Mucosa of descending colon (tissue), 3 donors: Measurements from ENCODE around the gene ST6GALNAC2. TPM values are rescaled to one million over a fixed set of nuclear protein-coding genes. Genes with fewer than 3 reads are reported as not detected.

Experiments used
- ATAC-seq: fragments of 200-7000 bp; cut with Tn5 transposase; one replicate; pipeline ENCODE4 v1.9.1; 2020; ENCODE audit warnings: mild to moderate bottlenecking, moderate library complexity
- DNase-seq, 3 donors: peaks; one replicate each; pipeline ENCODE4 v3.0.0-alpha.2; 2020
- H3K36me3 ChIP-seq: fragments of 200-600 bp; one replicate; pipeline ENCODE4 v1.8.0; 2021; ENCODE audit warnings: low read depth, mild to moderate bottlenecking
- H3K4me1 ChIP-seq: fragments of 200-600 bp; one replicate; pipeline ENCODE4 v1.8.0; 2021; ENCODE audit warnings: low read depth, mild to moderate bottlenecking
- H3K4me3 ChIP-seq: fragments of 200-600 bp; one replicate; pipeline ENCODE4 v1.8.0; 2021; ENCODE audit warnings: mild to moderate bottlenecking
- H3K9me3 ChIP-seq: fragments of 200-600 bp; one replicate; pipeline ENCODE4 v1.8.0; 2021; ENCODE audit warnings: mild to moderate bottlenecking
- CTCF ChIP-seq: fragments of 200-600 bp; IDR thresholded peaks from one replicate; pipeline ENCODE4 v1.8.0; 2022; ENCODE audit warnings: antibody characterized with exemption, mild to moderate bottlenecking
- intact Hi-C, 2 donors: fragments of 100-400 bp; cut with DNase I in 1 of 2; cut with micrococcal nuclease in 1 of 2; formaldehyde crosslinking; loops; one replicate each; pipeline versions ENCODE4 v1.11.0 to v1.11.1; 2022; cut with DNase I, micrococcal nuclease
- long read RNA-seq, 2 donors: library from polyadenylated mRNA; unstranded; transcript quantifications; one replicate each; pipeline ENCODE4 v2.0.0, GENCODE V29; 2019 to 2021
- total RNA-seq, 3 donors: library from RNA; stranded (reverse); fragmentation: NEBNext Ultra II Directional in 2 of 3; extraction: Animal tissue kit (Norgen Biotek cat#: 25700) in 2 of 3; gene quantifications; one replicate each; pipeline versions ENCODE4 v1.2.1 to v1.2.4, GENCODE V29; 2021 to 2023
- donor health status: DM: no; HTN: no; CAD: no; lungs with moderate emphysema.
- donor health status: DM: no; HTN: no; CAD: no.
- donor health status: DM: no; HTN: yes; CAD: no.

ST6GALNAC2 gene
- total RNA-seq = 10 to 100 TPM in 1 of 3 donors, 1 to 10 TPM in 2; 3.7 to 11.1 (median 4.3) TPM
- long read RNA-seq, donor 1, transcript ST6GALNAC2-201 (9 exons, 2,170 nt) = major isoform, 6 of 17 reads
- long read RNA-seq, donor 1, partial matches to known transcripts = 3 of 17 reads
- long read RNA-seq, donor 1, other reads (novel, unspliced or antisense) = 8 of 17 reads
- long read RNA-seq, donor 2, partial matches to known transcripts = 0 of 3 reads
- long read RNA-seq, donor 2, other reads (novel, unspliced or antisense) = 2 of 3 reads

GRCh38 chr17:76585649-76586593 is at the start of gene ST6GALNAC2:
ST6GALNAC2 (minus strand) TSS chr17:76585860; CDS start chr17:76585808, 52 bp downstream.
- Histone ChIP-seq H3K4me1 (peaks cover 14% of the 10 kb centered on the region), H3K9me3 (no peaks in the 10 kb centered on the region), H3K36me3 (no peaks in the 10 kb centered on the region), H3K4me3 (peak within 1 kb of the TSS; percentile 9)
- intact Hi-C loops = no loop called here
- no peak for TF ChIP-seq CTCF
- peak; percentile 76 to 86 (median 77) for DNase-seq
- ATAC-seq = peak; percentile 92

GRCh38 chr17:76635039-76635438 is 49.4 kb upstream of the ST6GALNAC2 start:
- H3K4me3 ChIP-seq = no peak overlapping the region
- intact Hi-C loops = no loop called here
- TF ChIP-seq CTCF = no peak
- ATAC-seq (no peak), DNase-seq (no peak)
- H3K36me3 ChIP-seq = no peaks in the 10 kb centered on the region
- H3K9me3 ChIP-seq = no peaks in the 10 kb centered on the region
- peaks cover 5% of the 10 kb centered on the region for H3K4me1 ChIP-seq

- no peaks in the 10 kb centered on the region for H3K9me3 ChIP-seq
- no peak for TF ChIP-seq CTCF
- ATAC-seq = peak; percentile 27
- peaks cover 5% of the 10 kb centered on the region for H3K4me1 ChIP-seq
- DNase-seq = no peak
- no peaks in the 10 kb centered on the region for H3K36me3 ChIP-seq
- intact Hi-C loops = no loop called here
- no peak overlapping the region for H3K4me3 ChIP-seq
These were observed 48.1 kb upstream of the ST6GALNAC2 start for GRCh38 chr17:76633628-76634328.

GRCh38 chr17:76631821-76632565 is 46.3 kb upstream of the ST6GALNAC2 start:
- no peak for TF ChIP-seq CTCF
- H3K9me3 ChIP-seq = no peaks in the 10 kb centered on the region
- peaks cover 5% of the 10 kb centered on the region for H3K4me1 ChIP-seq
- no peaks in the 10 kb centered on the region for H3K36me3 ChIP-seq
- intact Hi-C loops = no loop called here
- no peak for DNase-seq
- peak; percentile 35 for ATAC-seq
- no peak overlapping the region for H3K4me3 ChIP-seq

- ATAC-seq (peak; percentile 24), DNase-seq (no peak)
- H3K4me3 ChIP-seq = no peak overlapping the region
- H3K4me1 ChIP-seq = peaks cover 5% of the 10 kb centered on the region
- TF ChIP-seq CTCF = no peak
- intact Hi-C loops = no loop called here
- H3K9me3 ChIP-seq = no peaks in the 10 kb centered on the region
- H3K36me3 ChIP-seq = no peaks in the 10 kb centered on the region
These were observed 44.5 kb upstream of the ST6GALNAC2 start for GRCh38 chr17:76630151-76630550.
